DLD1 (cell line): Measurements from ENCODE around the gene IDUA.

Experiments used
- in situ Hi-C: cut with HindIII; loops from 2 replicates; pipeline ENCODE4 v1.10.0; 2017; ENCODE audit warnings: low sequenced_read_pairs

IDUA gene

DNA sequence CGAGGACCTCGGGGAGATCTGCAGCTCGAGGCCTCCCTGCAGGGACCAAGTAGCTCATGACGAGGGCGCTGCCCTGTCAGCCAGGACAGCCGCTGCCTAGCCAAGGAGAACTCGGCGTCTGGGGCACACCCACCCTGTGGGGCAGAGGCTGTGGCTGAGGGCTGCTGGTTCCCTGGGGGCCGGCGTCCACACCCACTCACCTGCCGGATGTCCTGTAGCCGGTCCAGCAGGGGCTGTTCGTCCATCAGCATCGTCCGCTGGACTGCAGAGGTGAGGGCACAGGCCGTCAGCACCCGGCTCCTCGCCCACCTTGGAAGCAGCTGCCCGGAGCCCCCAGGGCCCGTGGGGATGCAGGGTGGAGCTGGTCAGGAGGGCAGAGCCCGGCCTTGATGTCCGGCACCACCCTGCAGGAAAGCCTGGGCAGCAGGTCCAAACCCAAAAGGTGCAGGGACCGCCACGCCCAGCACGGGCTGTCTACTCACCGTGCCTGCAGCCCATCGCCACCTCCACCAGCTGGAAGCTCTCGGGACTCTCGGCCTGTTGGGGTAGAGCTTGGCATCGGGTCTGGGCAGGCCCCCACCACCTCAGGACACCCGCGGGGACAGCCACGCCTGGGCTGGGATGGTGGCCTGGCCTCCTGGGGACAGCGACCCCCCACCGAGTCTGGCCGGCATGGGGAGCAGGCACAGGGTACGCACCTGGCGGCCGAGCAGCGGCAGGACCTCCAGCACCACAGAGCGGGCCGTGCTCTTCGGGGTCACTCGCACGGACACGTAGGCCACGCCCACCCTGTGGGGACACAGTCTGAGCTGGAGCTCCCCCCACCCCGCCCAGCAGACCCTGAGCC is 20.4 kb upstream of the IDUA start:
- in situ Hi-C loops = no loop called here

GRCh38 chr4:967113-968104 is 19.4 kb upstream of the IDUA start:
- in situ Hi-C loops = no loop called here

DNA sequence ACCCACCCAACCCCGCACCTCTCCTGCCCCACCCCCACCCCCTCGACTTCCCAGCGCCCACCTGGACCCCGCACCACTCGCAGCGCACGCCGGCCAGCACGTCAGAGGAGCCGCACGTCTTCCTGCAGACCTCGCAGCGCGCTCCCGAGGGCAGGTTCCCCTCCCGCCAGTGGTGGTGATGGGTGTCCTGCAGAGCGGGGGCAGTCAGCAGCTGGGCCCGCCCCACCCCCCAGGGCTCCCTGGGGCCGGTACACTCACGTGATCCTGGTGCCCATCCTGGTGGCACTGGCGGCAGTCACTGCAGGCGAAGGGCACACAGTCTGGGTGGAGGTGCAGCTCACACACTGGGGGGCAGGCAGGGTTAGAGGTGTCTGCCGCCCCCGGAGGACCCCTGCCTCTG is 18.6 kb upstream of the IDUA start:
- in situ Hi-C loops = no loop called here

- in situ Hi-C loops = no loop called here
Observed at GRCh38 chr4:968621-969394, 18.0 kb upstream of the IDUA start.

GRCh38 chr4:970046-970745 is 16.6 kb upstream of the IDUA start:
- in situ Hi-C loops = loop anchor here (10.0 kb wide), 1 partner anchor 85 kb away; no protein-coding TSS in a partner anchor

- in situ Hi-C loops = loop anchor here (10.0 kb wide), 1 partner anchor 84 kb away; no protein-coding TSS in a partner anchor
Observed at GRCh38 chr4:970854-971520, 15.9 kb upstream of the IDUA start.

DNA sequence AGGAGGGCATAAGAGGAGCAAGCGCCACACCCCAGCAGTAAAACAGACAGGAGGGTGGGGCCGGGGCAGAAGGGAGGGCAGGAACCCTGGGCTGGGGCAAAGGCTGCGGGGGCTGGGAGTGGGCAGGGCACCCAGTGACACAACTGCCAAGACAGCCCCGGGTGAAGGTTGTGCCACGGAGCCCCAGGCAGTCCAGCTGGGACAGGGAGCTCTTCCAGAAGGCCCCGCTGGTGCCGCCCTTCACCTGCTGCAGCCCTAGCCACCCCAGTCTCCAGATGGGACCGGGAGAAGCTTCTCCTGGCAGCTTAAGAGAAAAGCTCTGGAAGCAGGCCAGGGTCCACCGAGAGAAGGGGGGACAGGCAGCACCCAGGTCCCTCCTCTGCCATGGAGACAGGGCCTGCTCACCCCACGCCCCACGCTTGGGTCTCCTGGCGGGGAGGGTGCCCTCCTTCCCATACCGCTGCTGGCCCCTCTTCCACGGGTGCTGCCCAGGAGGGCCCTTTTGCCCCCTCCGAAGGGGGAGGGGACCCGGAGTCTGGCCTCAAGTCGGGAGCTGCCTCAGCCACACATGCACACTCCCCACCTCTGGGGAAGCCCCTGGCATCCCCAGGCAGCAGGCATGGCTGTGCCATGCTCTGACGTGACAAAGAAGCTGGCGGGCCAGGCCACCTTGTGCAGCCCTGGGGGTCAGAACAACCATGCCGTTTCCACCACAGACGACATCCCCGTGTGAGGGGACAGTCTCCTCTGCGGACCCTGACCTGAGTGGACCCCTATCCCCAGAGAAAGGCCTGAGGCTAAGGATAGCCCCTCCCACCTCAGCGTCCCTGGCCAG is 15.0 kb upstream of the IDUA start:
- in situ Hi-C loops = loop anchor here (10.0 kb wide), 1 partner anchor 83 kb away; no protein-coding TSS in a partner anchor

DNA sequence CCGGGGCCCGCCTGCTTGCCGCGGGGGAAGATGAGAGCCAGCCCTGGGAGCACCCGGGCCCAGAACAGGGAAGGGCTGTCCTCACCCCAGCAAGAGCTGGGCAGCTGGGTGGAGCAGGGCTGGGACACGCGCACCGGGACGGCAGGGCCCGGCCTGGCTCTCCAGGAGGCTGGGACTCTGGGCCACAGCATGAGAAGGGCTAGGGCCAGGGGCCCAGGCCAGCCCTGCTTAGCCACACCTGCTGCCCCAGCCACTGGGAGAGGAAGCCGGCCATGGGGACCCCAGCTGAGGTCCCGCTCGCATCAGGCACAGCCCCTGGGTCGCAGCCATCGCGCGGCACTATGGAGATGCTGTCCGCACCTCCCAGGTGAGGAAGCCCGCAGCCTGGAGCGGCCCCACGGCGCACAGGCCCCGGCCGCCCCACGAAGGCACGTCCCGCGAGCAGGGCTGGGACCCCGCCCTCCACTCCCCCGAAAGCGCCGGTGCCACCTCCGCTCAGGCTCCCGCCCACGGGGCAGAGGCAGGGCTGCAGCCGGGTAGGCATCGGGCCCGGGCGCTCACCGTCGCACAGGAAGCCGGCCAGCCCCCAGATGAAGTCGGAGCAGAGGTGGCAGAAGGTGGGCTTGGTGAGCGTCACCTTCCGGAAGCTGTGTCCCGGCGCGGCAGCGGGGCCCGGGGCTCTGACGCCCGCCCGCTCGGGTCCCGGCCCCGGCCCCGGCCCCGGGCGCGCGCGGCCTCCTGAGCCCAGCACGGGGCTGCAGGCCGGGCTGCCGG is 14.0 kb upstream of the IDUA start:
- in situ Hi-C loops = loop anchor here (10.0 kb wide), 1 partner anchor 82 kb away; no protein-coding TSS in a partner anchor

DNA sequence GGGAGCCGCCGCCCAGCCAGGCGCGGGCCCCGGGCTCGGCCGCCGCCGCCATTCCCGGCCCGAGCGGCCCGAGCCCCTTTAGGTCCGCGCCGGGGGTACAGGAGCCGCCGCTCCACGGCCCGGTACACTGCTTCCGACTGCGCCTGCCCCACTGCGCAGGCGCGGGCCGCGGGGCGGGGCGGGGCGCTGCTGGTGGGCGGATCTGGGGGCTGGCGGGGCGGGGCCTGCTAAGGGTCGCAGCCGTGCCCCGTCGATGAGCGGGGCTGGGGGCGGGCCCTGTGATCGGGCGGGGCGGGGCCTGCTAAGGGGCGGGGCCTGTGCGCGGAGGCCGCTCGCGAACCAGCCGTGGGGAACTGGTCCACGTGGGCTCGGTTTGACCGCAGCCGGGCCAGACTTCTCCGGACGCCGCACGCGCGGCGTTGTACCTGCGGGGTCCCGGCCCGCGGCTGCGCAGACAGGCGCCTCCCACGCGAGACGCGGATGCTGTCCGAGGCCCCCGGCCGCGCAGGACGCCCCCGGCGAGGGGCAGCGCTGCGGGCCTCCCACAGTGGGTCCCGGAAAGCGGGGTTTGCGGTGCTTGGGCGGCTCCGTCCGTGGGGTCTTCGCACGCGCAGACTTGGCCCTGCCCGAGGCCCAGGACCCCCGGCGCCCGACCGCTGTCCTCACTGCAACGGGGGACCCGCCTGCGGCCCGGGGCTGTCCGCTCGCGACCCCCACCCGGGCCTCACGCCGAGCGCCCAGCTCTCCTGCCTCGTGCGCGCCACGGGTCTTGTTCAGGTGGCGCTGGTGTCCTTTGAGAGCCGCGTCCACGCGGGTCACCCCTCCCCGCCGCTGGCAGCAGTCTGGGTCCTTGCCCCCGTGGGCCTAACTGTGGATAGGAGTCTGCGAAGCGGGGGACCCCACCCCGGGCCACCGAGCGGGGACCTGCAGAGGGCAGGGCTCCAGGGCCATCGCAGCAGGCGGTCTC is 13.1 kb upstream of the IDUA start, which contains the start of gene DGKQ:
Gene DGKQ (minus strand): TSS at position 139 of the 967 bp plus-strand sequence. CDS start 87 bp downstream, at position 52.
- in situ Hi-C loops = loop anchor here (10.0 kb wide), 1 partner anchor 81 kb away; no protein-coding TSS in a partner anchor

DNA sequence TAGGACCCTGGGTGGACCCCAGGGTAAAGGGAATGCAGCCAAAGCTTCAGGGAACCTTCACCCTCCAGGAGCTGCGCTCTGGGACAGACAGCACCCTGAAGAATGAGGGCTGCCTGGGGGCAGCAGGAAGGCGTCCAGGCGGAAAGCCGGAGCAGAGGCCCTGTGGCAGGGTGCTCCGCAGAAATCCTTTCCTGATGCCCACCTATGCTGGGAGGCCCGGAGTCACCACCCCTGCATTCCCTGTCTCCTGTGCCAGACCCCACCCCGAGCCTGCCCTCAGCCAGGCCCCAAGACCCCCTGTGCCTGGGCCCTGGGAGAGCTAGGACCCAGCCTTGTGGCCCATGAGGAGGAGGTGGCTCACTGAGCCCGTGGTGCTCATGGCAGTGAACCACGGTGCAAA is 12.2 kb upstream of the IDUA start:
- in situ Hi-C loops = loop anchor here (10.0 kb wide), 1 partner anchor 80 kb away; no protein-coding TSS in a partner anchor

GRCh38 chr4:976016-976415 is 10.8 kb upstream of the IDUA start:
- in situ Hi-C loops = loop anchor here (10.0 kb wide), 1 partner anchor 79 kb away; no protein-coding TSS in a partner anchor

DNA sequence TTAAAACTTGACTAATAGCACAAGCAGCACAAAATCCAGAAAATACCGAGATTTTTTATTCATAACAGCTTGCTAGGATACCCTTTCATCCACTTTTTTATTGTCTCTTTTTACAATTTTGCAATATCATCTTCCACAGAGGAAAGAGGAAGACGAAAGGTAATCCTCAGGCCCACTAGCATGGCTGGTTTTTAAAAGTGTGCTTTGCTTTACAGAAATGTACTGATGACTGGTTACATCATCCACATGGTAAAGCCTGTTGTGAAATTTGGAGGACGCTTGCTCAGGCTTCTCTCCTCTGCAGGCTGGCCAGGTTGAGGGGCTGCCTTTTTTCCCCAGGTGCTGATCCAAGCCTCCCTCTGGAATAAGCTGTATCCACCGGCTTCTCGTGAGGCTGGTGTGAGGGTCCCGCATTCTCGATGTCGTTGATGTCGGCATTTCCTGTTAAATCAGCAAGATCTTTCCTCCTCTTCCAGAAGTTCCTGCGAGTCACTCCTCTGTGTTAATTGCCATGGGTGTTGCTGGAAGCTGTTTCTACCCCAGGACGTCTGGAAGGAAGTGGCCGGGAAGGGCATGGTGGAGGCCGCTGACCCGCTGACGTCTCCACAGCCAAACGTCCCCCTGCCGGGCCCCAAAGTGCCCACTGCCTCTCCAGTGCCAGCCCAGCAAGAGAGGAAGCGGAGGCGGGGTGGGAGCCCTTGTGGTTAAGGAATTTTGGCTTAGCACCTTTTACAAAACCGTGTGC is 7.7 kb upstream of the IDUA start:
- in situ Hi-C loops = loop anchor here (10.0 kb wide), 1 partner anchor 76 kb away; no protein-coding TSS in a partner anchor

- in situ Hi-C loops = no loop called here
Observed at GRCh38 chr4:982291-982690, 4.6 kb upstream of the IDUA start.

GRCh38 chr4:982814-983213 is 4.0 kb upstream of the IDUA start:
- in situ Hi-C loops = no loop called here

GRCh38 chr4:984336-985054 is 2.3 kb upstream of the IDUA start:
- in situ Hi-C loops = no loop called here
